ENCODE measurements around the gene RAB7A. TPM values are rescaled to one million over a fixed set of nuclear protein-coding genes. Genes with fewer than 3 reads are reported as not detected.

RAB7A gene
- total RNA-seq, 4 donors from 2014 or later: 45.0 to 121 (median 101) TPM

- TF ChIP-seq EP300 (IDR thresholded peaks at IDR 0.05; ENCODE audit: low read depth): no peak
- peak overlapping the region; percentile 92 to 96 (median 94) for H3K27ac ChIP-seq
- H3K4me3 ChIP-seq: peak overlapping the region; percentile 60 to 77 (median 66)
- 34 to 65% methylated on average over 5 to 9 of the region's 9 CpGs for WGBS, 2 donors (ENCODE audit: low coverage in 1 of 2)
- H3K4me1 ChIP-seq: peaks cover 0 to 11% (median 9%) of the 10 kb centered on the region in 4 donors
- no peaks in the 10 kb centered on the region for H3K36me3 ChIP-seq
- in situ Hi-C loops (cut with MboI; ENCODE audit: low pct_ligation_motif_present in 1 of 4, low pct_unique_long_range_greater_than_20kb in 1 of 4, low sequenced_read_pairs in 3 of 4): loop anchor here in 3 of 4 donors (10.0 to 25.0 kb wide), 2 partner anchors 106 to 113 kb away; no protein-coding TSS in a partner anchor
- no peaks in the 10 kb centered on the region for H3K27me3 ChIP-seq
- no peak for DNase-seq
- H3K9me3 ChIP-seq: no peaks in the 10 kb centered on the region
- intact Hi-C loops (cut with DNase I; ENCODE audit: low total_unique reads): loop anchor here (5.0 kb wide), 1 partner anchor 116 kb away; no protein-coding TSS in a partner anchor
Observed at GRCh38 chr3:128681369-128681829, 44.6 kb upstream of the RAB7A start.

- no peak for TF ChIP-seq POLR2AphosphoS5 (IDR thresholded peaks at IDR 0.05)
- no peak for TF ChIP-seq EP300 (IDR thresholded peaks at IDR 0.05; ENCODE audit: low read depth)
- no peak for TF ChIP-seq CTCF (IDR thresholded peaks at IDR 0.05)
- TF ChIP-seq POLR2A (IDR thresholded peaks at IDR 0.05): no peak
- Histone ChIP-seq H3K27ac (no peak overlapping the region), H3K27me3 (no peaks in the 10 kb centered on the region), H3K36me3 (no peaks in the 10 kb centered on the region), H3K9me3 (no peaks in the 10 kb centered on the region), H3K4me1 (peaks cover 0 to 11% (median 9%) of the 10 kb centered on the region in 4 donors), H3K4me3 (no peak overlapping the region)
- no peak for DNase-seq
- intact Hi-C loops (cut with DNase I; ENCODE audit: low total_unique reads): loop anchor here (5.0 kb wide), 1 partner anchor 113 kb away; no protein-coding TSS in a partner anchor
- WGBS, 2 donors (ENCODE audit: low coverage in 1 of 2): 73 to 79% methylated on average over 3 of the region's 3 CpGs
- in situ Hi-C loops (cut with MboI; ENCODE audit: low pct_ligation_motif_present in 1 of 4, low pct_unique_long_range_greater_than_20kb in 1 of 4, low sequenced_read_pairs in 3 of 4): loop anchor here in 3 of 4 donors (10.0 to 25.0 kb wide), 2 partner anchors 103 to 111 kb away; no protein-coding TSS in a partner anchor
Observed at GRCh38 chr3:128683957-128684356, 42.0 kb upstream of the RAB7A start.

- 88 to 91% methylated on average over 7 to 11 of the region's 11 CpGs for WGBS, 2 donors (ENCODE audit: low coverage in 1 of 2)
- Histone ChIP-seq H3K9me3 (no peaks in the 10 kb centered on the region), H3K36me3 (no peaks in the 10 kb centered on the region), H3K27me3 (no peaks in the 10 kb centered on the region), H3K4me3 (no peak overlapping the region), H3K4me1 (peaks cover 0 to 8% (median 7%) of the 10 kb centered on the region in 4 donors), H3K27ac (no peak overlapping the region)
- TF ChIP-seq POLR2A (IDR thresholded peaks at IDR 0.05): no peak
- TF ChIP-seq POLR2AphosphoS5 (IDR thresholded peaks at IDR 0.05): no peak
- TF ChIP-seq EP300 (IDR thresholded peaks at IDR 0.05; ENCODE audit: low read depth): no peak
- no peak for TF ChIP-seq CTCF (IDR thresholded peaks at IDR 0.05)
- intact Hi-C loops (cut with DNase I; ENCODE audit: low total_unique reads) (loop anchor here (5.0 kb wide), 1 partner anchor 112 kb away; no protein-coding TSS in a partner anchor), in situ Hi-C loops (cut with MboI; ENCODE audit: low pct_ligation_motif_present in 1 of 4, low pct_unique_long_range_greater_than_20kb in 1 of 4, low sequenced_read_pairs in 3 of 4) (loop anchor here in 3 of 4 donors (10.0 to 25.0 kb wide), 2 partner anchors 102 to 110 kb away; no protein-coding TSS in a partner anchor)
- no peak for DNase-seq
Observed at GRCh38 chr3:128684986-128685726, 40.8 kb upstream of the RAB7A start.

- H3K36me3 ChIP-seq: no peaks in the 10 kb centered on the region
- no peaks in the 10 kb centered on the region for H3K27me3 ChIP-seq
- H3K27ac ChIP-seq: no peak overlapping the region
- WGBS, 2 donors (ENCODE audit: low coverage in 1 of 2): 82 to 87% methylated on average over 8 of the region's 8 CpGs
- intact Hi-C loops (cut with DNase I; ENCODE audit: low total_unique reads) (no loop called here), in situ Hi-C loops (cut with MboI; ENCODE audit: low pct_ligation_motif_present in 1 of 4, low pct_unique_long_range_greater_than_20kb in 1 of 4, low sequenced_read_pairs in 3 of 4) (loop anchor here in 3 of 4 donors (10.0 to 25.0 kb wide), 2 partner anchors 101 to 108 kb away; no protein-coding TSS in a partner anchor)
- no peak for TF ChIP-seq POLR2AphosphoS5 (IDR thresholded peaks at IDR 0.05)
- no peak for TF ChIP-seq CTCF (IDR thresholded peaks at IDR 0.05)
- TF ChIP-seq EP300 (IDR thresholded peaks at IDR 0.05; ENCODE audit: low read depth): no peak
- TF ChIP-seq POLR2A (IDR thresholded peaks at IDR 0.05): no peak
- no peak overlapping the region for H3K4me3 ChIP-seq
- DNase-seq: no peak
- no peaks in the 10 kb centered on the region for H3K9me3 ChIP-seq
- peaks cover 0 to 6% (median 3%) of the 10 kb centered on the region in 4 donors for H3K4me1 ChIP-seq
Observed at GRCh38 chr3:128686465-128686864, 39.5 kb upstream of the RAB7A start.
